ENCODE measurements around the gene LRP3.

LRP3 gene

GRCh38 chr19:33193269-33193864 lies 763 bp upstream of the LRP3 start:
- no peaks in the 10 kb centered on the region for H3K9me3 Mint-ChIP-seq
- H3K27ac Mint-ChIP-seq = no peak overlapping the region
- H3K36me3 Mint-ChIP-seq (ENCODE audit: low read depth) = no peaks in the 10 kb centered on the region
- peak overlapping the region; percentile 59 for H3K4me3 Mint-ChIP-seq
- peaks cover 30% of the 10 kb centered on the region for H3K27me3 Mint-ChIP-seq
- H3K4me1 Mint-ChIP-seq (ENCODE audit: low read depth) = no peaks in the 10 kb centered on the region

- H3K4me3 Mint-ChIP-seq = no peak overlapping the region
- H3K27me3 Mint-ChIP-seq = peaks cover 30% of the 10 kb centered on the region
- peaks cover under 1% of the 10 kb centered on the region for H3K4me1 Mint-ChIP-seq (ENCODE audit: low read depth)
- H3K9me3 Mint-ChIP-seq = no peaks in the 10 kb centered on the region
- H3K27ac Mint-ChIP-seq = no peak overlapping the region
- H3K36me3 Mint-ChIP-seq (ENCODE audit: low read depth) = no peaks in the 10 kb centered on the region
These were observed 379 bp downstream of the LRP3 start for GRCh38 chr19:33194532-33194885.

DNA sequence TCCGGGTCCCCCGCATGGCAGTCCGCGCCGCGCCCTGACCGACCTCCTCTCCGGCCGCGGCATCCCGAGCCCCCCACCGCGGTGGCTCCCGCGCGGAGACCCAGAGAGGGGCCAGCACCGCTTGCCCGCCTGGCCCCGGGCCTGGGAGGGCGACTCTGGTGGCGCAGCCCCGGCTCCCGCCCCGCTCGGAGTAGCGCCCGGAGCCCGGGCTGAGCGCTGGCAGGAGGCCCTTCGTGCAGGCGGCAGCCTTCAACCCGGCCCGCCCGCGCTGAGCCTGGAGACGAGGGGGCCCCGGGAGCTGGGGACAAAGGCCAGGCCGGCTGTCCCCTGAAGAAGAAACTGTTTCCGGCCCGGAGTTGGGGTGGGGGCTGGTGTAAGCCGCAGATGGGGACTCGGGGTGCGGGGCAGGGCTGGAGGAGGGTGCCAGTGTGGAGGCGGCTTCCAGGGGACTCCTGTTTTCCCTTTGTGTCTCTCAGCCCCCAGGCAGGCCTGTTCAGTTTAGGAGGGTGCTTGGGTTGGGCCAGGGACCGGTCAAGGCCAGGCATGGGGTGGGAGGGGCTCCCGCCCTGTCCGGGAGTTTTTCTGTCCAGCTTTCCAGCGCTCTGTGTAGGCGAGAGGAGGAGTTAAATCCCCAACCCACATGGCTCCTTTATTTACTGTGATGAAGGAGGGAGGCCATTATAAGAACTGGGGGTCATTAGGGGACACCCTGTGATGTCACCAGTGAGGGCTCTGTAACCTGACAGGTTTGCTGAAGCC lies 935 bp downstream of the LRP3 start:
- Mint-ChIP-seq H3K9me3 (no peaks in the 10 kb centered on the region), H3K4me3 (no peak overlapping the region), H3K27ac (no peak overlapping the region), H3K36me3 (ENCODE audit: low read depth) (no peaks in the 10 kb centered on the region), H3K27me3 (peaks cover 30% of the 10 kb centered on the region), H3K4me1 (ENCODE audit: low read depth) (peaks cover 4% of the 10 kb centered on the region)

GRCh38 chr19:33195645-33196347 lies 1.7 kb downstream of the LRP3 start:
- H3K4me3 Mint-ChIP-seq = no peak overlapping the region
- peaks cover 4% of the 10 kb centered on the region for H3K4me1 Mint-ChIP-seq (ENCODE audit: low read depth)
- peaks cover 30% of the 10 kb centered on the region for H3K27me3 Mint-ChIP-seq
- H3K9me3 Mint-ChIP-seq = no peaks in the 10 kb centered on the region
- no peaks in the 10 kb centered on the region for H3K36me3 Mint-ChIP-seq (ENCODE audit: low read depth)
- H3K27ac Mint-ChIP-seq = no peak overlapping the region

GRCh38 chr19:33196446-33197193 lies 2.5 kb downstream of the LRP3 start:
- H3K4me3 Mint-ChIP-seq = no peak overlapping the region
- no peaks in the 10 kb centered on the region for H3K9me3 Mint-ChIP-seq
- H3K27ac Mint-ChIP-seq = no peak overlapping the region
- H3K27me3 Mint-ChIP-seq = peaks cover 27% of the 10 kb centered on the region
- peaks cover 4% of the 10 kb centered on the region for H3K4me1 Mint-ChIP-seq (ENCODE audit: low read depth)
- no peaks in the 10 kb centered on the region for H3K36me3 Mint-ChIP-seq (ENCODE audit: low read depth)

DNA sequence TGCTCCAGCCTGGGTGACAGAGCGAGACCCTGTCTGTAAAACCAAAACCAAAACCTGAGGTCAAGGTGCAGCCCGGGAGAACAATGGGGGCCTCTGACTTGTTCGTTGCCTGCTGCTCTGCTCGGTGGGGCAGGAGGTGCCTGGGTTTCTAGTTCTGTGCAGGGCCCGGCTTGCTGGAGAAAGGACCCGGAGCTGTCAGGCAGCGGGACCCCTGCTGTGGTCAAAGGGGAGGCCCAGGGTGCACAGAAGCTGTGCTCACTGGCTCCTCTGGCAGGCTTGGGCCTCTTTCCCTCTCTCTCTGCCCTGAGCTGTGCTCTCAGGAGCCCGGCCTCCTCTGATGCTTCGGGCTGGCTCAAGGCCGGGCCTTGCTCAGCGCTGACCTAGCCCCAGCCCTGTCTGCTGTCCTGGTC lies 3.5 kb downstream of the LRP3 start:
- no peak overlapping the region for H3K4me3 Mint-ChIP-seq
- no peak overlapping the region for H3K27ac Mint-ChIP-seq
- no peaks in the 10 kb centered on the region for H3K9me3 Mint-ChIP-seq

GRCh38 chr19:33198169-33198568 lies 4.0 kb downstream of the LRP3 start:
- H3K36me3 Mint-ChIP-seq (ENCODE audit: low read depth) = no peaks in the 10 kb centered on the region
- H3K9me3 Mint-ChIP-seq = no peaks in the 10 kb centered on the region
- H3K4me3 Mint-ChIP-seq = no peak overlapping the region
- H3K27me3 Mint-ChIP-seq = peaks cover 12% of the 10 kb centered on the region
- H3K27ac Mint-ChIP-seq = no peak overlapping the region
- peaks cover 4% of the 10 kb centered on the region for H3K4me1 Mint-ChIP-seq (ENCODE audit: low read depth)

More for the DNA sequence above, 3.5 kb downstream of the LRP3 start:
- Mint-ChIP-seq H3K27me3 (peaks cover 17% of the 10 kb centered on the region), H3K36me3 (ENCODE audit: low read depth) (no peaks in the 10 kb centered on the region), H3K4me1 (ENCODE audit: low read depth) (peaks cover 4% of the 10 kb centered on the region)

GRCh38 chr19:33199441-33200265 lies 5.5 kb downstream of the LRP3 start:
- peaks cover 5% of the 10 kb centered on the region for H3K27me3 Mint-ChIP-seq
- no peak overlapping the region for H3K4me3 Mint-ChIP-seq
- H3K9me3 Mint-ChIP-seq = no peaks in the 10 kb centered on the region
- H3K36me3 Mint-ChIP-seq (ENCODE audit: low read depth) = no peaks in the 10 kb centered on the region
- H3K4me1 Mint-ChIP-seq (ENCODE audit: low read depth) = peaks cover 4% of the 10 kb centered on the region
- no peak overlapping the region for H3K27ac Mint-ChIP-seq

- Mint-ChIP-seq H3K9me3 (no peaks in the 10 kb centered on the region), H3K4me3 (no peak overlapping the region), H3K36me3 (ENCODE audit: low read depth) (no peaks in the 10 kb centered on the region), H3K27ac (no peak overlapping the region), H3K4me1 (ENCODE audit: low read depth) (peaks cover 4% of the 10 kb centered on the region), H3K27me3 (peaks cover 4% of the 10 kb centered on the region)
These were observed 7.3 kb downstream of the LRP3 start for GRCh38 chr19:33201473-33201872.

- no peak overlapping the region for H3K27ac Mint-ChIP-seq
- H3K4me1 Mint-ChIP-seq (ENCODE audit: low read depth) = peaks cover 4% of the 10 kb centered on the region
- H3K9me3 Mint-ChIP-seq = no peaks in the 10 kb centered on the region
- H3K36me3 Mint-ChIP-seq (ENCODE audit: low read depth) = no peaks in the 10 kb centered on the region
- no peak overlapping the region for H3K4me3 Mint-ChIP-seq
- H3K27me3 Mint-ChIP-seq = no peaks in the 10 kb centered on the region
These were observed 7.9 kb downstream of the LRP3 start for GRCh38 chr19:33201886-33202545.

- no peaks in the 10 kb centered on the region for H3K27me3 Mint-ChIP-seq
- no peaks in the 10 kb centered on the region for H3K9me3 Mint-ChIP-seq
- H3K27ac Mint-ChIP-seq = no peak overlapping the region
- no peaks in the 10 kb centered on the region for H3K36me3 Mint-ChIP-seq (ENCODE audit: low read depth)
- no peak overlapping the region for H3K4me3 Mint-ChIP-seq
- H3K4me1 Mint-ChIP-seq (ENCODE audit: low read depth) = peaks cover 4% of the 10 kb centered on the region
These were observed 8.7 kb downstream of the LRP3 start for GRCh38 chr19:33202546-33203507.

GRCh38 chr19:33203529-33203928 lies 9.4 kb downstream of the LRP3 start:
- H3K4me1 Mint-ChIP-seq (ENCODE audit: low read depth) = peaks cover 4% of the 10 kb centered on the region
- H3K27ac Mint-ChIP-seq = no peak overlapping the region
- H3K27me3 Mint-ChIP-seq = no peaks in the 10 kb centered on the region
- no peaks in the 10 kb centered on the region for H3K36me3 Mint-ChIP-seq (ENCODE audit: low read depth)
- H3K9me3 Mint-ChIP-seq = no peaks in the 10 kb centered on the region
- no peak overlapping the region for H3K4me3 Mint-ChIP-seq
